ENCODE data around the gene SPPL3.
A peak's percentile ranks its signal among the peaks of the same experiment; 100 is the strongest.

SPPL3 gene

DNA sequence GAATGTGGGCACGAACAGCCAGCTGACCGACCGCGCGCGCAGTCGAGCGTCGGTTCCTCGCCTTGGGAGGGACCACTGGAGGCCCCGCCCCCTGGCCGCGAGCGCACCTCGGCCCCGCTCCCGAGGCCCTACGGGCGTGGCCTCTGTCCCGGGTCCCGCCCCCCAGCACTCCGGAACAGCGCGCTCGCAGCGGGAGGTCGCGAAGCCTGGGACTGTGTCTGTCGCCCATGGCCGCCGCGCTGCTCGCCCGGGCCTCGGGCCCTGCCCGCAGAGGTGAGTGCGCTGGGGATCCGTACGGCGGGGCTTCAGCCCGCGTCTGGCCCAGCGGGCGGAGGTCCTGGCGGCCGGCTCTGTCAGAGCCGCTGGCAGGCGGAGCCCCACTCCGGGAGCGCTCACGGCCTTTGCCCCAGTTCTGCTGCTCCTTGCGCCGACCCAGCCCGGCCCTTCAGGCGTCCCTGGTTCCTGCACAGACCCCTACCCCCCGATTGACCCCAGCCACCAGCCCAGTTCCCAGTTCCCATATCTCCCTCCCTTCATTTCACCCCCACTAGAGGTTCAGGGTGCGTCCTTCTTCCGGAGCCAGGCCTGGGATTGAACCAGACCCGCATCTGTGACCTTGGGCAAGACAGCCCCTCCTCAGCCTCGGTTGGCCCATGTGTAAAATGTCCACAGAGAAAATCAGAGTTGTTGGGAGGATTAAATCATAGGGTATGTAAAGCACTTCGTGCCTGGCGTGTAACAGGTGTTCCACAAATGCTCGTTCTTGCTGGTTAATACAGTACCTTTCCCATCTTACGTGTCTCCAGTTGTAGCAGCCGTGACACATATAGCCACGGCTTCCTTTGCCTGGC, 178.3 kb downstream of the SPPL3 start, which contains the start of gene ACADS:
Gene ACADS, plus strand, starts transcription at position 168 of the 851 bp plus-strand sequence. Its CDS starts 60 bp downstream, at position 228.
- Histone ChIP-seq H3K27me3 (ENCODE audit: low read depth, low read length) (no peaks in the 10 kb centered on the region), H3K27ac (ENCODE audit: low read length) (peak within 1 kb of the TSS; percentile 47), H3K4me1 (ENCODE audit: control insufficient read depth in 1 of 2, insufficient read depth in 2 of 2, low read length in 2 of 2) (peaks cover 0 to 16% of the 10 kb centered on the region in 2 donors), H3K36me3 (ENCODE audit: control insufficient read depth in 1 of 2, insufficient read depth in 2 of 2, low read length in 2 of 2) (peaks cover 27 to 50% of the 10 kb centered on the region in 2 donors), H3K4me3 (ENCODE audit: low read depth in 1 of 2, low read length in 2 of 2) (peak within 1 kb of the TSS; percentile 79 to 83), H3K9me3 (ENCODE audit: control insufficient read depth in 1 of 2, low read length in 2 of 2) (no peaks in the 10 kb centered on the region)

DNA sequence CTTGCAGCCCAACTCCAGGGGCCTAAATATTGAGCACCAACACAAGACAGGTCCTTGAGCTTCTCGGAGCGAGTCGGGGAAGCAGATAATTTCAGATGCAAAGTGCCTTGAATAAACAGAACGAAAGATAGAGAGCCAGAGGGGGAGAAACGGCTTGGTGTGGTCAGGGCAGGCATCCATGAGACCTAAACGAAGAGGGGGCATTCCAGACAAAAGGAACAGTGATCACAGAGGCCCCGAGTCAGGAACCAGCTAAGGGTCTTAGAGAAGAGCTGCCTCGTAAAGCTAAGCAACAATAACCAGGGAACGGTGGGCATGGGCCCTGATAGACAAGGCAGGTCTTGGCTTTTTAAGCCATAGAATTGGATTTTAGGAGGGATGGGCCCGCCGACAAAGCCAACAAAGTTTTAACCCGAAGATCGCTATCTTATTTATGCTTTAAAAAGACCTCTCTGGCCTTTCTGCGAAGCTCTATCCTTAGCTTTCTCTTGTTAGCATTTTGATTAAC, 179.0 kb downstream of the SPPL3 start:
- H3K36me3 ChIP-seq (ENCODE audit: control insufficient read depth in 1 of 2, insufficient read depth in 2 of 2, low read length in 2 of 2), result peaks cover 31 to 49% of the 10 kb centered on the region in 2 donors
- no peaks in the 10 kb centered on the region for H3K9me3 ChIP-seq (ENCODE audit: control insufficient read depth in 1 of 2, low read length in 2 of 2)
- no peaks in the 10 kb centered on the region for H3K27me3 ChIP-seq (ENCODE audit: low read depth, low read length)
- peaks cover 0 to 16% of the 10 kb centered on the region in 2 donors for H3K4me1 ChIP-seq (ENCODE audit: control insufficient read depth in 1 of 2, insufficient read depth in 2 of 2, low read length in 2 of 2)
- H3K4me3 ChIP-seq (ENCODE audit: low read depth in 1 of 2, low read length in 2 of 2), result peak overlapping the region; percentile 59 to 83
- H3K27ac ChIP-seq (ENCODE audit: low read length), result no peak overlapping the region

DNA sequence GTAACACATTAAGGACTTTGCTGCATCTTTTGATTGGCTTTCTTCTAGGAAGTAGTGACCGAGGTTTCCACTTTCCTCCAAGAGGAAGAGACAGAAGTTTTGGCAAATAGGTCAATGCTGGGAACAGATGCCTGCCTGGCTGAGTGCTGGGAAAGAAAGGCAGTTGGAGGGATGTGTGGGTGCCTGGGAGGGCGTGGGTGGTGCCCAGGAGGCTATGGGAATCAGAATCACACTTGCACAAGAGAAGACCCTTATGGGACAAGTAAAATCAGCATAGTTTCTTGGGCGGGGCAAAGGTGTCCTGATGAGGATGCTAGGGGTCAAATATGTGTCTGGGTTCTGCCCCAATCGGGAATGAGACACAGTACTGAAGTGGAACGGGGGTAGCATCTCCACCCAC, 179.4 kb downstream of the SPPL3 start:
- no peak overlapping the region for H3K27ac ChIP-seq (ENCODE audit: low read length)
- H3K4me3 ChIP-seq (ENCODE audit: low read depth in 1 of 2, low read length in 2 of 2), result peak overlapping the region in 1 of 2 donors; percentile 83

GRCh38 chr12:120722784-120723183, 181.4 kb downstream of the SPPL3 start:
- Histone ChIP-seq H3K36me3 (ENCODE audit: control insufficient read depth in 1 of 2, insufficient read depth in 2 of 2, low read length in 2 of 2) (peaks cover 39 to 56% of the 10 kb centered on the region in 2 donors), H3K4me1 (ENCODE audit: control insufficient read depth in 1 of 2, insufficient read depth in 2 of 2, low read length in 2 of 2) (peaks cover 0 to 16% of the 10 kb centered on the region in 2 donors), H3K9me3 (ENCODE audit: control insufficient read depth in 1 of 2, low read length in 2 of 2) (no peaks in the 10 kb centered on the region), H3K27ac (ENCODE audit: low read length) (no peak overlapping the region), H3K4me3 (ENCODE audit: low read depth in 1 of 2, low read length in 2 of 2) (no peak overlapping the region), H3K27me3 (ENCODE audit: low read depth, low read length) (no peaks in the 10 kb centered on the region)

More for the DNA sequence above, 179.4 kb downstream of the SPPL3 start:
- no peaks in the 10 kb centered on the region for H3K9me3 ChIP-seq (ENCODE audit: control insufficient read depth in 1 of 2, low read length in 2 of 2)
- peaks cover 36 to 49% of the 10 kb centered on the region in 2 donors for H3K36me3 ChIP-seq (ENCODE audit: control insufficient read depth in 1 of 2, insufficient read depth in 2 of 2, low read length in 2 of 2)
- H3K4me1 ChIP-seq (ENCODE audit: control insufficient read depth in 1 of 2, insufficient read depth in 2 of 2, low read length in 2 of 2), result peaks cover 0 to 16% of the 10 kb centered on the region in 2 donors
- no peaks in the 10 kb centered on the region for H3K27me3 ChIP-seq (ENCODE audit: low read depth, low read length)

DNA sequence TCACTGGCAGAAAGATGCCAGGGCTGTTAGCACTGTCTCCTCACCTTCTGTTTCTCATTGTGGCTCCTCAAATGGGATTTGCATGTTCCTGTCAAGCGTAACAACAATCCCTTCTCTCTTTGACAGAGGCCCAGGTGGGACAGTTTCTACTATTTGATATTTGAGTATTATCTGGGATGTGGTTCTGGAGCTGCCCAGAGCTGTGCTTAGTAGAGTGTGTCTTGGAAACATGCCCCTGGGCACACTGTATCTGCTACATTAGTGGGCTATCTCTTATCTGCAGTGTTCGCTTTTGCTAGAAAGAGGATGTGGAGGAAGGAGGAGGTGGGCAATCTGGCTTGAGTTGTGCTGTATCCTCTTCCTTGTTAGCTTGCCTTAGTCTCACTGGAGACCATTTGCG, 182.3 kb downstream of the SPPL3 start:
- Histone ChIP-seq H3K9me3 (ENCODE audit: control insufficient read depth in 1 of 2, low read length in 2 of 2) (no peaks in the 10 kb centered on the region), H3K27ac (ENCODE audit: low read length) (no peak overlapping the region), H3K4me3 (ENCODE audit: low read depth in 1 of 2, low read length in 2 of 2) (no peak overlapping the region), H3K27me3 (ENCODE audit: low read depth, low read length) (no peaks in the 10 kb centered on the region), H3K36me3 (ENCODE audit: control insufficient read depth in 1 of 2, insufficient read depth in 2 of 2, low read length in 2 of 2) (peaks cover 42 to 61% of the 10 kb centered on the region in 2 donors), H3K4me1 (ENCODE audit: control insufficient read depth in 1 of 2, insufficient read depth in 2 of 2, low read length in 2 of 2) (peaks cover 0 to 16% of the 10 kb centered on the region in 2 donors)

GRCh38 chr12:120720987-120721801, 183.0 kb downstream of the SPPL3 start:
- H3K27ac ChIP-seq (ENCODE audit: low read length), result no peak overlapping the region
- H3K4me3 ChIP-seq (ENCODE audit: low read depth in 1 of 2, low read length in 2 of 2), result no peak overlapping the region
- H3K9me3 ChIP-seq (ENCODE audit: control insufficient read depth in 1 of 2, low read length in 2 of 2), result no peaks in the 10 kb centered on the region
- H3K36me3 ChIP-seq (ENCODE audit: control insufficient read depth in 1 of 2, insufficient read depth in 2 of 2, low read length in 2 of 2), result peaks cover 49 to 68% of the 10 kb centered on the region in 2 donors
- no peaks in the 10 kb centered on the region for H3K27me3 ChIP-seq (ENCODE audit: low read depth, low read length)
- peaks cover 0 to 12% of the 10 kb centered on the region in 2 donors for H3K4me1 ChIP-seq (ENCODE audit: control insufficient read depth in 1 of 2, insufficient read depth in 2 of 2, low read length in 2 of 2)

DNA sequence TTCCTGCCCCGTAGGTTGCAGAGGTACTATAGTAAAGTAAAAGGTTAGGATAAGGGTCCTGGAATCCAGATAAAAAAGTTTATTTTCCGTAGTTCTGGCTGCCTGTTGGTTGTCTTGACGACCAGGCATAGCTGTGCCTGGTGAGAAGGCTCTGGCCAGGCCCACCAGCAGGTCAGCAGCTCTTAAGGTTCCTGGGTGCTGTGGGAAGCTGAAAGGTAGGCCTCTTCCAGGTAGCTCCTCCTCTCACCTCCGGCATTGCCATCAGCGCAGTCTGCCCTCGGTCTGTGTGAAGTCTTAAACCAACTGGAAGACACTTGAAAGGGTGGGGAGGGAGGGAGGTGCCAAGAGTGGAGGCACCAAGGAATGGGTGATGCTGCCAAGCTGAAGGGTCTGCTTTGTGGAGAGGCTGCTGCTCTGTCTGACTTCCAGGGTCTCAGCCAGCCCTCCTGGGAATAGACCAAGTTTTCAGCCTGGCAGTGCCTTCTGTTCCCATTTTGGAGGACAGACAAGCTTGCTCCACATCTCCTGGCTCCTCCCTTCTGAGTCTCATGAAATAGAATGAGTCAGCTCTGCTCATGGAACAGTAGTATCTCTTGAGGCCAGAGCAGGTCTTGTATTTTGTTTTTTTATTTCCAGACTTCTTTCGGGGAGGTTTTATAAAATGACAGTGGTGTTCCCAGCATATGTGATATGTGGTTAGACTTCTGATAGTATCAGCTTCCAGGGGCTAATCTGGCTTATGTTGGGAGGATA, 183.7 kb downstream of the SPPL3 start:
- no peak overlapping the region for H3K27ac ChIP-seq (ENCODE audit: low read length)

DNA sequence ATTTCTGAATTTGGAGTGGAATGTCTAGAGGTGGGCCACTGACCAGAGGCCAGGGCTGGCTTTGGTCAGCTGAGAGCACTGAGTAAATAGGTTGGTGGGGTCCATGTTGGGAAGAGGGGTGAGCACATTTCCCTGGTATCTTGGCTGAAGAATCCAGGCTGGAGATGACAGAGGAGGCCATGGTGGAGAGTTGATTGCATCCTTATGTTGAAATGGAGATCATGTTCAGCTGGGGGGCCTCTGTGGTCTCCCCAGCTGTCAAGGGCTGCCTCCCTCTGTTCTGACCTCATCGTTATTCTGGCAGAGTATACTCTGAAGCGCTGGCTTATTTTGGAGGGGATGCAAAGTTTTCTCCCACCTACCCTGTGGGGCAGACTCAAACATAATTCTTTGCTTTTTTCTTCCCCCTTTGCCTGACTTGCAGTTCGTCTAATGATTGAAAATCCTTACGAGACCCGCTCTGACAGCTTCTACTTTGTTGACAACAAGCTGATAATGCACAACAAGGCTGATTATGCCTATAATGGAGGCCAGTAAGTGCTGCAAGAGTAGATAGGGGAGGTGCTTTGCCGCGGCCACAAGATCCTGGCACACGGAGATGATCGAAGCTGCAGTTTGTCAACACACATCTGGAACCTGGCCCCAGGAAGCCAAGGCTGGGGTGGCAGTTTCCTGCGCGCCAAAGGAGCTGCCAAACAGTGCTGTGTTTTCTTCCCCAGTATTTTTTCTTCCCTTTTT, 184.5 kb downstream of the SPPL3 start:
- Histone ChIP-seq H3K36me3 (ENCODE audit: control insufficient read depth in 1 of 2, insufficient read depth in 2 of 2, low read length in 2 of 2) (peaks cover 50 to 76% of the 10 kb centered on the region in 2 donors), H3K4me1 (ENCODE audit: control insufficient read depth in 1 of 2, insufficient read depth in 2 of 2, low read length in 2 of 2) (peaks cover 0 to under 1% of the 10 kb centered on the region in 2 donors), H3K27me3 (ENCODE audit: low read depth, low read length) (no peaks in the 10 kb centered on the region), H3K4me3 (ENCODE audit: low read depth in 1 of 2, low read length in 2 of 2) (no peak overlapping the region), H3K9me3 (ENCODE audit: control insufficient read depth in 1 of 2, low read length in 2 of 2) (no peaks in the 10 kb centered on the region), H3K27ac (ENCODE audit: low read length) (peak overlapping the region; percentile 59)

More for the DNA sequence above, 183.7 kb downstream of the SPPL3 start:
- Histone ChIP-seq H3K4me1 (ENCODE audit: control insufficient read depth in 1 of 2, insufficient read depth in 2 of 2, low read length in 2 of 2) (peaks cover 0 to 7% of the 10 kb centered on the region in 2 donors), H3K4me3 (ENCODE audit: low read depth in 1 of 2, low read length in 2 of 2) (no peak overlapping the region), H3K9me3 (ENCODE audit: control insufficient read depth in 1 of 2, low read length in 2 of 2) (no peaks in the 10 kb centered on the region), H3K36me3 (ENCODE audit: control insufficient read depth in 1 of 2, insufficient read depth in 2 of 2, low read length in 2 of 2) (peaks cover 50 to 70% of the 10 kb centered on the region in 2 donors), H3K27me3 (ENCODE audit: low read depth, low read length) (no peaks in the 10 kb centered on the region)

DNA sequence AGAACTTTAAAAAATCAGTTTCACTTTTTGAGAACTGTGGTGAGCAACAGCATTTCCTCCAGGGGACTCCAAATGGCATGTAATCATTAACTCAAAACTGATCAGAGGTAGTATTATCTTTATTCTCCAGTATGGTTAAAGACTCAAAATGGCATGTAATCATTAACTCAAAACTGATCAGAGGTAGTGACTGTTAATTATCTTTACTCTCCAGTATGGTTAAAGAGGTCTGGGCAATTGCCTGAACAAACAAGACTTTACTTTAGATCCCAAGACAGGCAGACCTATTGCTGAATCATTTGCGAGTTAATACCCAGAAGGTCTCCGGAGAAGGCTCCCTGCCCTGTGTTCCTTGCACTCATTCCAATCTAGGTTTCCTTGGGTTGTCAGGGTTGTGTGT, 185.1 kb downstream of the SPPL3 start:
- Histone ChIP-seq H3K4me3 (ENCODE audit: low read depth in 1 of 2, low read length in 2 of 2) (no peak overlapping the region), H3K9me3 (ENCODE audit: control insufficient read depth in 1 of 2, low read length in 2 of 2) (no peaks in the 10 kb centered on the region), H3K36me3 (ENCODE audit: control insufficient read depth in 1 of 2, insufficient read depth in 2 of 2, low read length in 2 of 2) (peaks cover 50 to 80% of the 10 kb centered on the region in 2 donors), H3K27me3 (ENCODE audit: low read depth, low read length) (no peaks in the 10 kb centered on the region), H3K4me1 (ENCODE audit: control insufficient read depth in 1 of 2, insufficient read depth in 2 of 2, low read length in 2 of 2) (no peaks in the 10 kb centered on the region), H3K27ac (ENCODE audit: low read length) (peak overlapping the region; percentile 59)

DNA sequence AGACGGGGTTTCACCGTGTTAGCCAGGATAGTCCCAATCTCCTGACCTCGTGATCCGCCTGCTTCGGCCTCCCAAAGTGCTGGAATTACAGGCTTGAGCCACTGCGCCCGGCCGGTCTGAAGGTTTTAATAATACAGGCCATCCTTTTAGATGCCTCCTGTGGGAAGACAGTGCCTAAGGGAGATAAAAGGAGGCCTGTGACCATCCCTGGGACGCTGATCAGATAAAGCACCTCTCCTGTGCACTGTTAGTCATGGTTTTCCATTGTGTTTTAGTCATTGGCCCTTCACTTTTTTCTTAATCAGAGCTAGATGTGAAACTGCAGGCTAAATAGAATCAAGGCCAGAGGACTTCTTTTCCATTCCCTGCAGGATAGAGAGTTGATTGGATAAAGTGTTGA, 186.1 kb downstream of the SPPL3 start:
- Histone ChIP-seq H3K4me3 (ENCODE audit: low read depth in 1 of 2, low read length in 2 of 2) (no peak overlapping the region), H3K36me3 (ENCODE audit: control insufficient read depth in 1 of 2, insufficient read depth in 2 of 2, low read length in 2 of 2) (peaks cover 56 to 82% of the 10 kb centered on the region in 2 donors), H3K9me3 (ENCODE audit: control insufficient read depth in 1 of 2, low read length in 2 of 2) (no peaks in the 10 kb centered on the region), H3K27ac (ENCODE audit: low read length) (no peak overlapping the region), H3K4me1 (ENCODE audit: control insufficient read depth in 1 of 2, insufficient read depth in 2 of 2, low read length in 2 of 2) (peaks cover 0 to 3% of the 10 kb centered on the region in 2 donors), H3K27me3 (ENCODE audit: low read depth, low read length) (no peaks in the 10 kb centered on the region)
